ENCODE results near the gene TSPAN1.

The TSPAN1 gene

DNA sequence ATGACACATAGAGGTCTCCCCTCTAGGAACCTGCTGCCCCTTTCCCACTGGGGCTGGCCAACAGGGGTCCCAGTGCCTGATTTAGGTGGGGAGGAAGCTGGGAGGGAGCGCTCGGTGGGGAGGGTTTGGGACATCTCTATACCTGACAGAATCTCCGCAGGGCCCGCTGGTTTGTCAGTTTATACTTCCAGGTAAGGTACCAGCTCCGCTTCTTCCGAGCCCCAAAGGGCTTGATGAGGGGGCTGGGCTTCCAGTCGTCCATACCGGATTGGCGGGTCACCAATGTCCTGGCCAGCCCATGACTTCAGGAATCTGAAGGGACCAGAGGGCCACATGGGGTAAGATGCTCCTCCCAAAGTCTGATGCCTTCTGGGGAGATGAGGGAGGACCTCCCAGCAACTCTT lies 22.7 kb downstream of the TSPAN1 start:
- H3K27me3 ChIP-seq (ENCODE audit: control insufficient read depth in 5 of 5, insufficient read depth in 4 of 5, low read length in 5 of 5) = no peaks in the 10 kb centered on the region
- H3K4me1 ChIP-seq (ENCODE audit: control insufficient read depth in 5 of 5, insufficient read depth in 5 of 5, low read length in 5 of 5) = peaks cover 2 to 40% (median 27%) of the 10 kb centered on the region in 5 donors
- H3K36me3 ChIP-seq (ENCODE audit: control insufficient read depth in 5 of 5, insufficient read depth in 5 of 5, low read length in 5 of 5) = peaks cover 0 to 40% (median 31%) of the 10 kb centered on the region in 5 donors
- H3K9me3 ChIP-seq (ENCODE audit: control insufficient read depth in 5 of 5, low read length in 5 of 5) = no peaks in the 10 kb centered on the region
- peak overlapping the region; percentile 24 for H3K27ac ChIP-seq (ENCODE audit: low read depth, low read length)
- peak overlapping the region; percentile 89 to 99 (median 94) for H3K9ac ChIP-seq (ENCODE audit: low read length in 5 of 5)
- H3K4me3 ChIP-seq (ENCODE audit: low read depth in 1 of 5, low read length in 5 of 5) = peak overlapping the region; percentile 86 to 98 (median 91)

DNA sequence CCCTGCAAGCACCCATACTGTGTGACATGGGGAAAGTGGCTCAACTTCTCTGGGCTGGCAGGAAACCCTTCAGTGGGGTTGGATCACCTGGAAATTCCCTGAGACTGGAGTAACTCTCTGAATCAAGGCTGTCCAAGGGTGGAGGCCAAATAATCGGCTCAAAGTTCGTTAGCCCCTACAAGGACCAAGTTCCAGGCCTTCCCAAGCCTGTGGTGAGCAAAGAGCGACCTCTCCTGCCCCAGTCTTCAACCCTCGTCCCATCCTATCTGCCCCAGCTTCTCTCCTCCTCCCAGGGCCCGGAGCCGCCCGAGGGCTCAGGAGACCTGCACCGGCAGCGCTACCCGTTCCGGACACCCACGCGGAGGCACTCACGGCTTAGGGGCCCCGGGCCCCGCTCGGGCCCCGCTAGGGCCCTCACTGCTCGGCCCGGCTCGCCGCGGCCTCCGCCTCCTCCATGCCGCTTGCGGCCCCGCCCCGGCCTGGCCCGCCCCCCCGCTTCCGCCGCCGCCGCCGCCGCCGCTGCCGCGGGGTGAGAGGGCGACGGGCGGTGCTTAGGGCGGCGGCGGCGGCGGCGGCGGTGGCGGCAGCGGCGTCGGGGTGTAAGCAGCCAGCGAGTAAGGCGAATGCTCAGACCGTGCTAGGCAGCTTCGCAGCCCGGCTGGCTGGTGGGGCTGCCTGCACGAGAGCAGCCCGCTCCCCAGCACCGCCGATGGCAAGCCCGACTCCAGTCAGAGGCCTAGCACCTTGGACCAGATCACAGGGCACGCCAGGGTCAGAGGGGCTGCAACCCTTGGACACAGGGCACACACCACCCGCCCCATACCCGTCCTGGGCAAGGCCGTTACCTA lies 23.3 kb downstream of the TSPAN1 start, which contains the start of gene POMGNT1:
Gene POMGNT1 (minus strand): TSS at position 471 of the 848 bp plus-strand sequence. CDS start 613 bp downstream, outside the sequence.
- no peaks in the 10 kb centered on the region for H3K27me3 ChIP-seq (ENCODE audit: control insufficient read depth in 5 of 5, insufficient read depth in 4 of 5, low read length in 5 of 5)
- peak within 1 kb of the TSS; percentile 24 for H3K27ac ChIP-seq (ENCODE audit: low read depth, low read length)
- peak within 1 kb of the TSS; percentile 89 to 99 (median 94) for H3K9ac ChIP-seq (ENCODE audit: low read length in 5 of 5)
- H3K36me3 ChIP-seq (ENCODE audit: control insufficient read depth in 5 of 5, insufficient read depth in 5 of 5, low read length in 5 of 5) = peaks cover 0 to 34% (median 25%) of the 10 kb centered on the region in 5 donors
- peak within 1 kb of the TSS; percentile 86 to 98 (median 95) for H3K4me3 ChIP-seq (ENCODE audit: low read depth in 1 of 5, low read length in 5 of 5)
- peaks cover 2 to 47% (median 34%) of the 10 kb centered on the region in 5 donors for H3K4me1 ChIP-seq (ENCODE audit: control insufficient read depth in 5 of 5, insufficient read depth in 5 of 5, low read length in 5 of 5)
- H3K9me3 ChIP-seq (ENCODE audit: control insufficient read depth in 5 of 5, low read length in 5 of 5) = no peaks in the 10 kb centered on the region

DNA sequence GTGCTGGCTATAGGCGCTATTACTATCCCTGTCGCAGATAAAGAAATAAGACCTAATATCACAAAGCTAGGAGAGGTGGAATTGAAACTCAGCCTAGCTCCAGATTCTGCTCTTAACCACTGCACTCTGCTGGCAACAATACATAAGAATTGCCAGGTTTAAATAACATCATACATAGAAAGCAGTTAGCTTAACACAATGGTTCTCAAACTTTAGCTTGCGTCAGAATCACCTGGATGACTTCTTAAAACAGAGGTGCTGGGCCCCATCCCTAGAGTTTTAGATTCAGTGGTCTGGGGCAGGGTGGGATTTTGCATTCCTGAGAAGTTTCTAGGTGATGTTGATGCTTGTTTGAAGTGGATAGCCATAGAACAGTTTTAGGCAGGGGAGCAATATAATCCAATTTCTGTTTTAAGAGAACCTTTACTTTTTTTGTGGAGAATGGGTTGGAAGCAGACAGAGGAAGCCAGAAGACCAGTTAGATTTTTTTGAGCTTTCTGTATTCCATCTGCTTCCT lies 24.4 kb downstream of the TSPAN1 start:
- Histone ChIP-seq H3K27me3 (ENCODE audit: control insufficient read depth in 5 of 5, insufficient read depth in 4 of 5, low read length in 5 of 5) (no peaks in the 10 kb centered on the region), H3K9me3 (ENCODE audit: control insufficient read depth in 5 of 5, low read length in 5 of 5) (no peaks in the 10 kb centered on the region), H3K36me3 (ENCODE audit: control insufficient read depth in 5 of 5, insufficient read depth in 5 of 5, low read length in 5 of 5) (peaks cover 0 to 23% (median 14%) of the 10 kb centered on the region in 5 donors), H3K9ac (ENCODE audit: low read length in 5 of 5) (peak overlapping the region in 1 of 5 donors; percentile 77), H3K4me3 (ENCODE audit: low read depth in 1 of 5, low read length in 5 of 5) (peak overlapping the region in 3 of 5 donors; percentile 9 to 98 (median 95)), H3K27ac (ENCODE audit: low read depth, low read length) (no peak overlapping the region), H3K4me1 (ENCODE audit: control insufficient read depth in 5 of 5, insufficient read depth in 5 of 5, low read length in 5 of 5) (peaks cover 2 to 58% (median 45%) of the 10 kb centered on the region in 5 donors)

DNA sequence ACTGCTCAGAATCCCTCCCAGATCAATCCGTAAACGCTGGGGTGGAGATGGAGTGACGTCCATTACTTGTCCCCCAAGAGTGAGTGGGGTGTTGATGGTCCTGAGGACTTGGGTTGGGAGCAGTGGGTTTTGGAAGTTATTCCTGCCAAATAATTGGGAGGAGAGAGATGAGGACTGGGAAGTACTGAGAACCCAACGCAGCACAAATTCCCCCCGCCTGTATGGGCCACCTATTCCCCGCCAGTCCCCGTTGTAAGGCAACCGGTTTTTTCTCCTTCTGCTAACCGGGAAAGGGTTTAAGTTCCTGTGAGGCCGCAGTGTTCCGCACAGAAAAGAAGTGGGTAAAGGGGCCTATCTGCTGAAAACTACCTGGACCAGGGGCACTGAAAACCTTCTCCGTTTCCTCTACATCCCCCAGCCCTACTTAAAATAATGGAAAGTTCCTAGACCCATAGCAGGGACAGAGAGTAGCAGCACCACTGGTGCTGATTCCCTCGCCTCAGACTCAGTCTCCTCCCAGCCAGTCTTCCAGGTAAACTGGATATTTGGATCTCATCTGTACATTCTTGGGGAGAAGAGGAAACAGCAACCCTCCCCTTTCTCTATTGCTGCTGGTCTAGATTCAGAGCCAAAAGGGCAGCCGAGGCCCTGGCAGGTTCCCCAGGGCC lies 29.0 kb downstream of the TSPAN1 start:
- Histone ChIP-seq H3K27me3 (ENCODE audit: control insufficient read depth in 5 of 5, insufficient read depth in 4 of 5, low read length in 5 of 5) (no peaks in the 10 kb centered on the region), H3K4me3 (ENCODE audit: low read depth in 1 of 5, low read length in 5 of 5) (peak overlapping the region; percentile 73 to 88 (median 82)), H3K36me3 (ENCODE audit: control insufficient read depth in 5 of 5, insufficient read depth in 5 of 5, low read length in 5 of 5) (no peaks in the 10 kb centered on the region), H3K9me3 (ENCODE audit: control insufficient read depth in 5 of 5, low read length in 5 of 5) (no peaks in the 10 kb centered on the region), H3K9ac (ENCODE audit: low read length in 5 of 5) (peak overlapping the region; percentile 64 to 83 (median 68)), H3K27ac (ENCODE audit: low read depth, low read length) (no peak overlapping the region), H3K4me1 (ENCODE audit: control insufficient read depth in 5 of 5, insufficient read depth in 5 of 5, low read length in 5 of 5) (peaks cover 0 to 37% (median 28%) of the 10 kb centered on the region in 5 donors)

DNA sequence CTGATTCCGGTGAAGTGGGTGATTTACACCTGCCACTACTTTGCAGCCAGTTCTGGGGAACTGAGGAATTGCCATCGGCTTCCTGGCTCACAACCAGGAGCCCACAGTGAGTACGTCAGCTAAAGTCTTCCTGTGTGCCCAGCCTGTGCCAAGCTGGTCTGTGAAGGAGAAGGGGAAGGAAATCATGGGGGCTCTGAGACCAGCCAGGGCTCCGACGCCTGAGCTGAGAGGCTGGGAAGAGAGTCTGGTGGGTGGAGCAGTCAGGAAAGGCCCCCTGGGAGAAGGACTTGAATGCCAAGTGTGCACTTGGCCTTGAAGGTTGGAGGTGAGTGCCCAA lies 29.5 kb downstream of the TSPAN1 start:
- Histone ChIP-seq H3K4me3 (ENCODE audit: low read depth in 1 of 5, low read length in 5 of 5) (peak overlapping the region; percentile 73 to 88 (median 82)), H3K36me3 (ENCODE audit: control insufficient read depth in 5 of 5, insufficient read depth in 5 of 5, low read length in 5 of 5) (no peaks in the 10 kb centered on the region), H3K9ac (ENCODE audit: low read length in 5 of 5) (peak overlapping the region in 4 of 5 donors; percentile 41 to 83 (median 69)), H3K27me3 (ENCODE audit: control insufficient read depth in 5 of 5, insufficient read depth in 4 of 5, low read length in 5 of 5) (no peaks in the 10 kb centered on the region), H3K27ac (ENCODE audit: low read depth, low read length) (no peak overlapping the region), H3K9me3 (ENCODE audit: control insufficient read depth in 5 of 5, low read length in 5 of 5) (no peaks in the 10 kb centered on the region), H3K4me1 (ENCODE audit: control insufficient read depth in 5 of 5, insufficient read depth in 5 of 5, low read length in 5 of 5) (peaks cover 0 to 32% (median 24%) of the 10 kb centered on the region in 5 donors)

DNA sequence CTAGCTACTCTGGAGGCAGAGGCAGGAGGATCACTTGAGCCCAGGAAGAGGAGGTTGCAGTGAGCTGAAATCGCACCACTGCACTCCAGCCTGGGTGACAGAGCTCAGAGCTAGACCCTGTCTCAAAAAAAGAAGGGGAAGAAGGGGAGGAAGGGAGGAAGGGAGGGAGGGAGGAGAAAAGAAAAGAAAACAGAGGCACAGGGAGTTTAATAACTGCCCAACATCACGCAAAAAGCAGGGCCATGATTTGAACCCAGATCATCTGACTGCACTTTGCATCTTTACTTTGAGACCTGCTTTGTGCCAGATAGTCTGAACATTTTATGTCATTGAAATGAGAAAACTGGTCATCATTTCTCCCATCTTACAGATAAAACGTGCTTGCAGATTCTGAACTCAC lies 30.3 kb downstream of the TSPAN1 start:
- Histone ChIP-seq H3K27ac (ENCODE audit: low read depth, low read length) (no peak overlapping the region), H3K9ac (ENCODE audit: low read length in 5 of 5) (no peak overlapping the region), H3K27me3 (ENCODE audit: control insufficient read depth in 5 of 5, insufficient read depth in 4 of 5, low read length in 5 of 5) (no peaks in the 10 kb centered on the region), H3K4me3 (ENCODE audit: low read depth in 1 of 5, low read length in 5 of 5) (no peak overlapping the region), H3K36me3 (ENCODE audit: control insufficient read depth in 5 of 5, insufficient read depth in 5 of 5, low read length in 5 of 5) (no peaks in the 10 kb centered on the region), H3K4me1 (ENCODE audit: control insufficient read depth in 5 of 5, insufficient read depth in 5 of 5, low read length in 5 of 5) (peaks cover 0 to 31% (median 24%) of the 10 kb centered on the region in 5 donors), H3K9me3 (ENCODE audit: control insufficient read depth in 5 of 5, low read length in 5 of 5) (no peaks in the 10 kb centered on the region)

DNA sequence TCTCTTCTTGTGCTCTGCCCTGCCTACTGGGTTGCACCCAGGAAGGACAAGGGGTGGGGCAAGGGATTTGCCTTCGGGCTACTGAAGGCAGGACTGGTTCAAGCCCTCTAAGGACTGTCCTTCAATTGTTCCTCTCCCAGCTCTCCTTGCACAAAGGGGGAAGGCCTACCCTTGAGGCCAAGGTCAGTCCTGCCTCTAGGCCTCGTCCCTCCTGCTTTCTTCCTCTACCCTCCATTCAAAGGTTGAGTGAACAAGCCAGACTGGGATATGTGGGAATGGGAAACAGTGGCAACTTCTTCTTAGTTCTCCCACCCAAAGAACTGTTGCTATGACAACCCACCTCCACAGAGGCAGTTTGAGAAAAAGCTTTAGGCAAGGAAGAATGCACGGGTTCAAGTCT lies 30.9 kb downstream of the TSPAN1 start:
- peaks cover 0 to 31% (median 24%) of the 10 kb centered on the region in 5 donors for H3K4me1 ChIP-seq (ENCODE audit: control insufficient read depth in 5 of 5, insufficient read depth in 5 of 5, low read length in 5 of 5)
- H3K27me3 ChIP-seq (ENCODE audit: control insufficient read depth in 5 of 5, insufficient read depth in 4 of 5, low read length in 5 of 5) = no peaks in the 10 kb centered on the region
- H3K9ac ChIP-seq (ENCODE audit: low read length in 5 of 5) = no peak overlapping the region
- H3K9me3 ChIP-seq (ENCODE audit: control insufficient read depth in 5 of 5, low read length in 5 of 5) = no peaks in the 10 kb centered on the region
- H3K36me3 ChIP-seq (ENCODE audit: control insufficient read depth in 5 of 5, insufficient read depth in 5 of 5, low read length in 5 of 5) = no peaks in the 10 kb centered on the region
- H3K27ac ChIP-seq (ENCODE audit: low read depth, low read length) = no peak overlapping the region
- H3K4me3 ChIP-seq (ENCODE audit: low read depth in 1 of 5, low read length in 5 of 5) = no peak overlapping the region

DNA sequence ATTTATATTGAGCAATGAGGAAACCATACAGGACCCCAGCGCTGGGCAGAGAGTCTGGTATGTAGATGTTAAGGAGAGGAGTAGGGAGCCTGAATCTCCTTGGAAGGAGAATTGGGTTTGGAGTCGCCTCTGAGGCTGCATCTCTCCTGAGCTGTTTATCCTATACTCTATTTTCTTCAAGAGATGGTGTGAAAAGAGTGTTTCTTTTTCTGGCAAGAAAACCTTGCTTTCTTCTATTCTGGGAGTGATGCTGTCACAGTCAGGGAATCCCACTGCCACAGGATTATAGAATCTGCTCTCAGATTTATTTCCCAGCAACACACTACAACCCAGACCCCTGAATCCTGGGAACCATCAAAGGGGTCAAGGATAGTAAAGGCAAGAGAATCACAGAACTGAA lies 31.5 kb downstream of the TSPAN1 start:
- Histone ChIP-seq H3K27ac (ENCODE audit: low read depth, low read length) (no peak overlapping the region), H3K9ac (ENCODE audit: low read length in 5 of 5) (no peak overlapping the region), H3K27me3 (ENCODE audit: control insufficient read depth in 5 of 5, insufficient read depth in 4 of 5, low read length in 5 of 5) (no peaks in the 10 kb centered on the region), H3K4me1 (ENCODE audit: control insufficient read depth in 5 of 5, insufficient read depth in 5 of 5, low read length in 5 of 5) (peaks cover 0 to 31% (median 24%) of the 10 kb centered on the region in 5 donors), H3K9me3 (ENCODE audit: control insufficient read depth in 5 of 5, low read length in 5 of 5) (no peaks in the 10 kb centered on the region), H3K4me3 (ENCODE audit: low read depth in 1 of 5, low read length in 5 of 5) (no peak overlapping the region), H3K36me3 (ENCODE audit: control insufficient read depth in 5 of 5, insufficient read depth in 5 of 5, low read length in 5 of 5) (no peaks in the 10 kb centered on the region)

DNA sequence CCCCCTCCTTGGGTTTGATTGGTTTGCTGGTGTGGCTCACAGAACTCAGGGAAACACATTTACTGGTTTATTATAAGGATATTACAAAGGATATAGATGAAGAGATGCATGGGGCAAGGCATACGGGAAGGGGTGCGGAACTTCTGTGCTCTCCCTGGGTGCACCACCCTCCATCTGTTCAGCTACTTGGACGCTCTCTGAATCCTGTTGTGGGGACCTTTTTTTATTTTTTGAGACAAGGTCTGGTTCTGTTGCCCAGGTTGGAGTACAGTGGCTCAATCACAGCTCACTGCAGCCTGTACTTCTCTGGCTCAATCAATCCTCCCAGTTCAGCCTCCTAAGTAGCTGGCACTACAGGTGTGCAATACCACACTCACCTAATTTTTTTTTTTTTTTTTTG lies 35.7 kb downstream of the TSPAN1 start:
- Histone ChIP-seq H3K9me3 (ENCODE audit: control insufficient read depth in 5 of 5, low read length in 5 of 5) (no peaks in the 10 kb centered on the region), H3K27ac (ENCODE audit: low read depth, low read length) (no peak overlapping the region), H3K9ac (ENCODE audit: low read length in 5 of 5) (no peak overlapping the region), H3K4me3 (ENCODE audit: low read depth in 1 of 5, low read length in 5 of 5) (no peak overlapping the region), H3K27me3 (ENCODE audit: control insufficient read depth in 5 of 5, insufficient read depth in 4 of 5, low read length in 5 of 5) (no peaks in the 10 kb centered on the region), H3K36me3 (ENCODE audit: control insufficient read depth in 5 of 5, insufficient read depth in 5 of 5, low read length in 5 of 5) (no peaks in the 10 kb centered on the region), H3K4me1 (ENCODE audit: control insufficient read depth in 5 of 5, insufficient read depth in 5 of 5, low read length in 5 of 5) (peaks cover 0 to 2% (median 0%) of the 10 kb centered on the region in 5 donors)

DNA sequence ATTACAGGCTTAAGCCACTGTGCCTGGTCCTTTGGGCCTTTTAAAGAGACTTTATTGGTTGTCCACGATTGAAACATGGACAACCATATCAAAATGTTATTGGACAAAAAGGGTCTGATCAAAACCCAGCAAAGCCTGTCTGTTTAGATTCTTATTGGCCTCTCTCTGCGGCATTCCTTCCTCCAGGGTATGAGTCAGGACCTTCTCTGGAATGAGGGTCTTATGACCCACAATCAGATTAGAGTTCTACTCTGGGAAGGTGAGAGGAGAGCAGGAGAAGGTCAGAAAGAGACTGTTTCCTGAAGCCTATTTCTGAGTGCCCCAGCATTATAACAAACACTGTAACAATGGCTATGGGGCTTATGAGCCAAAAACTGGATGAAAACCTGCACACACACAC lies 36.2 kb downstream of the TSPAN1 start:
- Histone ChIP-seq H3K9me3 (ENCODE audit: control insufficient read depth in 5 of 5, low read length in 5 of 5) (no peaks in the 10 kb centered on the region), H3K4me1 (ENCODE audit: control insufficient read depth in 5 of 5, insufficient read depth in 5 of 5, low read length in 5 of 5) (no peaks in the 10 kb centered on the region), H3K27ac (ENCODE audit: low read depth, low read length) (no peak overlapping the region), H3K27me3 (ENCODE audit: control insufficient read depth in 5 of 5, insufficient read depth in 4 of 5, low read length in 5 of 5) (no peaks in the 10 kb centered on the region), H3K36me3 (ENCODE audit: control insufficient read depth in 5 of 5, insufficient read depth in 5 of 5, low read length in 5 of 5) (no peaks in the 10 kb centered on the region), H3K9ac (ENCODE audit: low read length in 5 of 5) (no peak overlapping the region), H3K4me3 (ENCODE audit: low read depth in 1 of 5, low read length in 5 of 5) (no peak overlapping the region)
